ENCODE measurements around the gene TCAF1. TPM values are rescaled to one million over a fixed set of nuclear protein-coding genes. Genes with fewer than 3 reads are reported as not detected.

The TCAF1 gene
- total and polyA plus RNA-seq, 2 donors from 2014 or later: 12.2 to 37.2 TPM

GRCh38 chr7:143889068-143889467, 12.9 kb downstream of the TCAF1 start:
- intact Hi-C loops (cut with DNase I): no loop called here
- Histone ChIP-seq H3K9ac (ENCODE audit: low read length in 3 of 3) (no peak overlapping the region), H3K4me3 (ENCODE audit: low read length in 3 of 3) (no peak overlapping the region), H3K9me3 (ENCODE audit: control insufficient read depth in 2 of 3, insufficient read depth in 1 of 3, low read length in 3 of 3) (peaks cover 0 to 2% (median 0%) of the 10 kb centered on the region in 3 donors), H3K27me3 (ENCODE audit: control insufficient read depth, insufficient read depth, low read length) (no peaks in the 10 kb centered on the region), H3K4me1 (ENCODE audit: control insufficient read depth in 2 of 3, insufficient read depth in 2 of 3, low read depth in 1 of 3, low read length in 3 of 3) (peaks cover 0 to under 1% (median 0%) of the 10 kb centered on the region in 3 donors), H3K27ac (ENCODE audit: low read depth in 2 of 2, low read length in 2 of 2) (no peak overlapping the region), H3K36me3 (ENCODE audit: control insufficient read depth in 2 of 3, insufficient read depth in 3 of 3, low read length in 3 of 3) (peaks cover 0 to 4% (median 0%) of the 10 kb centered on the region in 3 donors)
- FAIRE-seq (no peak), DNase-seq (no peak)
- TF ChIP-seq CTCF (IDR thresholded peaks at IDR 0.05; ENCODE audit: borderline replicate concordance, extremely low read depth, insufficient read depth): no peak

- FAIRE-seq (no peak), DNase-seq (no peak)
- Histone ChIP-seq H3K9ac (ENCODE audit: low read length in 3 of 3) (no peak overlapping the region), H3K36me3 (ENCODE audit: control insufficient read depth in 2 of 3, insufficient read depth in 3 of 3, low read length in 3 of 3) (peaks cover 0 to 4% (median 0%) of the 10 kb centered on the region in 3 donors), H3K9me3 (ENCODE audit: control insufficient read depth in 2 of 3, insufficient read depth in 1 of 3, low read length in 3 of 3) (no peaks in the 10 kb centered on the region), H3K27ac (ENCODE audit: low read depth in 2 of 2, low read length in 2 of 2) (no peak overlapping the region), H3K27me3 (ENCODE audit: control insufficient read depth, insufficient read depth, low read length) (no peaks in the 10 kb centered on the region), H3K4me1 (ENCODE audit: control insufficient read depth in 2 of 3, insufficient read depth in 2 of 3, low read depth in 1 of 3, low read length in 3 of 3) (peaks cover 0 to 3% (median 0%) of the 10 kb centered on the region in 3 donors), H3K4me3 (ENCODE audit: low read length in 3 of 3) (no peak overlapping the region)
- intact Hi-C loops (cut with DNase I): no loop called here
- no peak for TF ChIP-seq CTCF (IDR thresholded peaks at IDR 0.05; ENCODE audit: borderline replicate concordance, extremely low read depth, insufficient read depth)
Measured at GRCh38 chr7:143886826-143887477, 15.0 kb downstream of the TCAF1 start.

GRCh38 chr7:143885951-143886350, 16.0 kb downstream of the TCAF1 start:
- H3K9ac ChIP-seq (ENCODE audit: low read length in 3 of 3): no peak overlapping the region
- H3K27me3 ChIP-seq (ENCODE audit: control insufficient read depth, insufficient read depth, low read length): no peaks in the 10 kb centered on the region
- intact Hi-C loops (cut with DNase I): no loop called here
- FAIRE-seq (no peak), DNase-seq (peak in 2 of 5 donors; percentile 30 to 60)
- peaks cover 0 to 3% (median 0%) of the 10 kb centered on the region in 3 donors for H3K4me1 ChIP-seq (ENCODE audit: control insufficient read depth in 2 of 3, insufficient read depth in 2 of 3, low read depth in 1 of 3, low read length in 3 of 3)
- H3K36me3 ChIP-seq (ENCODE audit: control insufficient read depth in 2 of 3, insufficient read depth in 3 of 3, low read length in 3 of 3): peaks cover 0 to 4% (median 0%) of the 10 kb centered on the region in 3 donors
- TF ChIP-seq CTCF (IDR thresholded peaks at IDR 0.05; ENCODE audit: borderline replicate concordance, extremely low read depth, insufficient read depth): no peak
- H3K27ac ChIP-seq (ENCODE audit: low read depth in 2 of 2, low read length in 2 of 2): no peak overlapping the region
- no peak overlapping the region for H3K4me3 ChIP-seq (ENCODE audit: low read length in 3 of 3)
- no peaks in the 10 kb centered on the region for H3K9me3 ChIP-seq (ENCODE audit: control insufficient read depth in 2 of 3, insufficient read depth in 1 of 3, low read length in 3 of 3)

Measured in kidney (tissue), 14 donors.